HepG2 (cell line): ENCODE data around the gene UTP15. TPM values are rescaled to one million over a fixed set of nuclear protein-coding genes. Genes with fewer than 3 reads are reported as not detected.

Experiments used
- CCAR2 ChIP-seq: fragments of 200-400 bp; formaldehyde crosslinking; optimal IDR thresholded peaks from 2 replicates; pipeline ENCODE3; 2018; ENCODE audit warnings: low read depth, mild to moderate bottlenecking, low read length, moderate library complexity
- CEBPG ChIP-seq: IDR thresholded peaks from 2 replicates; pipeline ENCODE4 v1.6.1; 2016
- DMAP1 ChIP-seq: IDR thresholded peaks from 2 replicates; pipeline ENCODE4 v1.6.1; 2016
- MEF2D ChIP-seq: sonication (generic); formaldehyde crosslinking; IDR thresholded peaks from 2 replicates; pipeline ENCODE4 v1.5.1; 2020; ENCODE audit warnings: mild to moderate bottlenecking, missing genetic modification reagents
- RARG ChIP-seq: sonication (generic); formaldehyde crosslinking; IDR thresholded peaks from 2 replicates; pipeline ENCODE4 v1.4.0; 2020; ENCODE audit warnings: low read depth, mild to moderate bottlenecking, missing genetic modification reagents
- RBAK ChIP-seq: sonication (generic); formaldehyde crosslinking; IDR thresholded peaks from 2 replicates; pipeline ENCODE4 v1.5.1; 2020; ENCODE audit warnings: mild to moderate bottlenecking, missing genetic modification reagents
- RCOR2 ChIP-seq: IDR thresholded peaks from 2 replicates; pipeline ENCODE4 v1.6.1; 2016; ENCODE audit warnings: missing biosample characterization, missing genetic modification reagents
- SP140L ChIP-seq: sonication (generic); formaldehyde crosslinking; IDR thresholded peaks from 2 replicates; pipeline ENCODE4 v1.4.0; 2020; ENCODE audit warnings: missing genetic modification reagents, borderline replicate concordance
- ZMYM4 ChIP-seq: sonication (generic); formaldehyde crosslinking; IDR thresholded peaks from 2 replicates; pipeline ENCODE4 v1.8.1; 2023; ENCODE audit warnings: mild to moderate bottlenecking, missing genetic modification reagents
- ZNF644 ChIP-seq: IDR thresholded peaks from 2 replicates; pipeline ENCODE4 v1.6.1; 2016; ENCODE audit warnings: low read depth
- ZSCAN20 ChIP-seq: sonication (generic); formaldehyde crosslinking; IDR thresholded peaks from 2 replicates; pipeline ENCODE4 v1.4.0; 2020; ENCODE audit warnings: missing genetic modification reagents, mild to moderate bottlenecking, borderline replicate concordance
- polyA plus RNA-seq, 8 experiments: library from polyadenylated mRNA; depleted of rRNA in 3 of 8; stranded (reverse) in 7 of 8; unstranded in 1 of 8; fragments of >200 nt; fragmentation: Illumina TruSeq in 4 of 8; extraction: Trizol in 4 of 8; gene quantifications; 2 replicates each; pipeline versions ENCODE4 v1.2.1 to v1.2.3, GENCODE V29; 2011 to 2016; ENCODE audit warnings: low read depth in 4 of 8, missing spikeins in 1 of 8, mixed read lengths in 1 of 8; ENCODE audit not compliant: insufficient read depth in 1 of 8
- total RNA-seq, 5 experiments: library from RNA; depleted of rRNA; stranded (reverse); fragments of >200 nt; fragmentation: Illumina TruSeq; extraction: Trizol; gene quantifications; 2 replicates each; pipeline ENCODE4 v1.2.3, GENCODE V29; 2016; ENCODE audit warnings: low read depth in 1 of 5
- TF ChIP-seq, protein P1 (sequence below): sonication (generic); formaldehyde crosslinking; IDR thresholded peaks from 2 replicates; pipeline ENCODE4 v1.4.0; 2020; ENCODE audit warnings: low read depth, mild to moderate bottlenecking, missing genetic modification reagents
- TF ChIP-seq, protein P2 (sequence below): sonication (generic); formaldehyde crosslinking; IDR thresholded peaks from 2 replicates; pipeline ENCODE4 v1.5.0; 2020; ENCODE audit warnings: mild to moderate bottlenecking, missing genetic modification reagents
- TF ChIP-seq, protein P3 (sequence below): sonication (generic); formaldehyde crosslinking; IDR thresholded peaks from 2 replicates; pipeline ENCODE4 v1.5.0; 2020; ENCODE audit warnings: mild to moderate bottlenecking, missing genetic modification reagents, borderline replicate concordance
- TF ChIP-seq, protein P4 (sequence below): IDR thresholded peaks from 2 replicates; pipeline ENCODE4 v1.6.1; 2016
- TF ChIP-seq, protein P5 (sequence below): sonication (generic); formaldehyde crosslinking; IDR thresholded peaks from 2 replicates; pipeline ENCODE4 v1.5.1; 2020; ENCODE audit warnings: missing genetic modification reagents, mild to moderate bottlenecking, borderline replicate concordance
- TF ChIP-seq, protein P6 (sequence below): sonication (generic); formaldehyde crosslinking; IDR thresholded peaks from 2 replicates; pipeline ENCODE4 v1.4.0; 2020; ENCODE audit warnings: missing genetic modification reagents

UTP15 gene
- total and polyA plus RNA-seq, 2 of the 13 experiments (the other 11 are each of a cell fraction or from before 2014, with no cell fraction given) = 7.3 to 35.8 TPM

DNA sequence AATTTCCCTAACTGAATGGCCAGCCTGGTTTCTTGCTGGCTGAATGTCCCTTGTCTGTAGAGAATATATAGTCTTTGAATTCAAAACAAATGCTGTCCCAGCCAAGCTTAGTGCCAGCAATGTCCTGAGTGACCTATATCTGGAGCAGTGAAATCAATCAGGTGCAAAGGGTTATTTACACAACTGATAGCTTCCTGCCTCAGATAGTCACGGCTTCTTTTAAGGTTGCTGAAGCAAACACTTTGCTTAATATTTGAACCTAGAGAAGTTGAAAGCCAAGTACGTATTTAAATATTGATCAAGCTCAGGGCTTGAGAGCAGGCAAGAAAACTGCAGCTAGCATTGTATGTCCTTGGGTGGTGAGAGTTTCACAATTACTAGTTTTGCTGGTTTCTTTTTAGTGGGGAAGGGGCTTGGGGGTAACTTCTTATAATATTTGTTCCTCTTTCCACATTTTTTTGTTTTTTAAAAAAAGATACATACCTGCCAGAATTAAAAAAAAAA is 58.4 kb downstream of the UTP15 start (continued):
- TF ChIP-seq, protein P1, sequence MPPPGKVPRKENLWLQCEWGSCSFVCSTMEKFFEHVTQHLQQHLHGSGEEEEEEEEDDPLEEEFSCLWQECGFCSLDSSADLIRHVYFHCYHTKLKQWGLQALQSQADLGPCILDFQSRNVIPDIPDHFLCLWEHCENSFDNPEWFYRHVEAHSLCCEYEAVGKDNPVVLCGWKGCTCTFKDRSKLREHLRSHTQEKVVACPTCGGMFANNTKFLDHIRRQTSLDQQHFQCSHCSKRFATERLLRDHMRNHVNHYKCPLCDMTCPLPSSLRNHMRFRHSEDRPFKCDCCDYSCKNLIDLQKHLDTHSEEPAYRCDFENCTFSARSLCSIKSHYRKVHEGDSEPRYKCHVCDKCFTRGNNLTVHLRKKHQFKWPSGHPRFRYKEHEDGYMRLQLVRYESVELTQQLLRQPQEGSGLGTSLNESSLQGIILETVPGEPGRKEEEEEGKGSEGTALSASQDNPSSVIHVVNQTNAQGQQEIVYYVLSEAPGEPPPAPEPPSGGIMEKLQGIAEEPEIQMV (CRISPR knock-in tag) = no peak
- 0 out of 2 replicates have a peak, but pooled peaks have one; percentile 65 for TF ChIP-seq ZSCAN20 (CRISPR knock-in tag)
- peak; percentile 86 for TF ChIP-seq CEBPG (CRISPR knock-in tag)
- TF ChIP-seq ZNF644 (CRISPR knock-in tag) = no peak
- no peak for TF ChIP-seq RBAK (CRISPR knock-in tag)
- TF ChIP-seq, protein P2, sequence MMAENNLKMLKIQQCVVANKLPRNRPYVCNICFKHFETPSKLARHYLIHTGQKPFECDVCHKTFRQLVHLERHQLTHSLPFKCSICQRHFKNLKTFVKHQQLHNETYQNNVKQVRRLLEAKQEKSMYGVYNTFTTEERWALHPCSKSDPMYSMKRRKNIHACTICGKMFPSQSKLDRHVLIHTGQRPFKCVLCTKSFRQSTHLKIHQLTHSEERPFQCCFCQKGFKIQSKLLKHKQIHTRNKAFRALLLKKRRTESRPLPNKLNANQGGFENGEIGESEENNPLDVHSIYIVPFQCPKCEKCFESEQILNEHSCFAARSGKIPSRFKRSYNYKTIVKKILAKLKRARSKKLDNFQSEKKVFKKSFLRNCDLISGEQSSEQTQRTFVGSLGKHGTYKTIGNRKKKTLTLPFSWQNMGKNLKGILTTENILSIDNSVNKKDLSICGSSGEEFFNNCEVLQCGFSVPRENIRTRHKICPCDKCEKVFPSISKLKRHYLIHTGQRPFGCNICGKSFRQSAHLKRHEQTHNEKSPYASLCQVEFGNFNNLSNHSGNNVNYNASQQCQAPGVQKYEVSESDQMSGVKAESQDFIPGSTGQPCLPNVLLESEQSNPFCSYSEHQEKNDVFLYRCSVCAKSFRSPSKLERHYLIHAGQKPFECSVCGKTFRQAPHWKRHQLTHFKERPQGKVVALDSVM = peak; percentile 29; the same call in 1 of the 2 replicates
- TF ChIP-seq MEF2D (CRISPR knock-in tag) = peak; percentile 98
- peak; percentile 59 for TF ChIP-seq CCAR2
- peak; percentile 82 for TF ChIP-seq ZMYM4 (CRISPR knock-in tag)
- TF ChIP-seq, protein P3, sequence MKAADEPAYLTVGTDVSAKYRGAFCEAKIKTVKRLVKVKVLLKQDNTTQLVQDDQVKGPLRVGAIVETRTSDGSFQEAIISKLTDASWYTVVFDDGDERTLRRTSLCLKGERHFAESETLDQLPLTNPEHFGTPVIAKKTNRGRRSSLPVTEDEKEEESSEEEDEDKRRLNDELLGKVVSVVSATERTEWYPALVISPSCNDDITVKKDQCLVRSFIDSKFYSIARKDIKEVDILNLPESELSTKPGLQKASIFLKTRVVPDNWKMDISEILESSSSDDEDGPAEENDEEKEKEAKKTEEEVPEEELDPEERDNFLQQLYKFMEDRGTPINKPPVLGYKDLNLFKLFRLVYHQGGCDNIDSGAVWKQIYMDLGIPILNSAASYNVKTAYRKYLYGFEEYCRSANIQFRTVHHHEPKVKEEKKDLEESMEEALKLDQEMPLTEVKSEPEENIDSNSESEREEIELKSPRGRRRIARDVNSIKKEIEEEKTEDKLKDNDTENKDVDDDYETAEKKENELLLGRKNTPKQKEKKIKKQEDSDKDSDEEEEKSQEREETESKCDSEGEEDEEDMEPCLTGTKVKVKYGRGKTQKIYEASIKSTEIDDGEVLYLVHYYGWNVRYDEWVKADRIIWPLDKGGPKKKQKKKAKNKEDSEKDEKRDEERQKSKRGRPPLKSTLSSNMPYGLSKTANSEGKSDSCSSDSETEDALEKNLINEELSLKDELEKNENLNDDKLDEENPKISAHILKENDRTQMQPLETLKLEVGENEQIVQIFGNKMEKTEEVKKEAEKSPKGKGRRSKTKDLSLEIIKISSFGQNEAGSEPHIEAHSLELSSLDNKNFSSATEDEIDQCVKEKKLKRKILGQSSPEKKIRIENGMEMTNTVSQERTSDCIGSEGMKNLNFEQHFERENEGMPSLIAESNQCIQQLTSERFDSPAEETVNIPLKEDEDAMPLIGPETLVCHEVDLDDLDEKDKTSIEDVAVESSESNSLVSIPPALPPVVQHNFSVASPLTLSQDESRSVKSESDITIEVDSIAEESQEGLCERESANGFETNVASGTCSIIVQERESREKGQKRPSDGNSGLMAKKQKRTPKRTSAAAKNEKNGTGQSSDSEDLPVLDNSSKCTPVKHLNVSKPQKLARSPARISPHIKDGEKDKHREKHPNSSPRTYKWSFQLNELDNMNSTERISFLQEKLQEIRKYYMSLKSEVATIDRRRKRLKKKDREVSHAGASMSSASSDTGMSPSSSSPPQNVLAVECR (CRISPR knock-in tag) = peak; percentile 62; the same call in 1 of the 2 replicates
- TF ChIP-seq, protein P4, sequence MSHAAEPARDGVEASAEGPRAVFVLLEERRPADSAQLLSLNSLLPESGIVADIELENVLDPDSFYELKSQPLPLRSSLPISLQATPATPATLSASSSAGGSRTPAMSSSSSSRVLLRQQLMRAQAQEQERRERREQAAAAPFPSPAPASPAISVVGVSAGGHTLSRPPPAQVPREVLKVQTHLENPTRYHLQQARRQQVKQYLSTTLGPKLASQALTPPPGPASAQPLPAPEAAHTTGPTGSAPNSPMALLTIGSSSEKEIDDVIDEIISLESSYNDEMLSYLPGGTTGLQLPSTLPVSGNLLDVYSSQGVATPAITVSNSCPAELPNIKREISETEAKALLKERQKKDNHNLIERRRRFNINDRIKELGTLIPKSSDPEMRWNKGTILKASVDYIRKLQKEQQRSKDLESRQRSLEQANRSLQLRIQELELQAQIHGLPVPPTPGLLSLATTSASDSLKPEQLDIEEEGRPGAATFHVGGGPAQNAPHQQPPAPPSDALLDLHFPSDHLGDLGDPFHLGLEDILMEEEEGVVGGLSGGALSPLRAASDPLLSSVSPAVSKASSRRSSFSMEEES (CRISPR knock-in tag) = peak; percentile 79; the same call in 1 of the 2 replicates
- 0 out of 2 replicates have a peak, but pooled peaks have one; percentile 43 for TF ChIP-seq SP140L (CRISPR knock-in tag)
- TF ChIP-seq, protein P5, sequence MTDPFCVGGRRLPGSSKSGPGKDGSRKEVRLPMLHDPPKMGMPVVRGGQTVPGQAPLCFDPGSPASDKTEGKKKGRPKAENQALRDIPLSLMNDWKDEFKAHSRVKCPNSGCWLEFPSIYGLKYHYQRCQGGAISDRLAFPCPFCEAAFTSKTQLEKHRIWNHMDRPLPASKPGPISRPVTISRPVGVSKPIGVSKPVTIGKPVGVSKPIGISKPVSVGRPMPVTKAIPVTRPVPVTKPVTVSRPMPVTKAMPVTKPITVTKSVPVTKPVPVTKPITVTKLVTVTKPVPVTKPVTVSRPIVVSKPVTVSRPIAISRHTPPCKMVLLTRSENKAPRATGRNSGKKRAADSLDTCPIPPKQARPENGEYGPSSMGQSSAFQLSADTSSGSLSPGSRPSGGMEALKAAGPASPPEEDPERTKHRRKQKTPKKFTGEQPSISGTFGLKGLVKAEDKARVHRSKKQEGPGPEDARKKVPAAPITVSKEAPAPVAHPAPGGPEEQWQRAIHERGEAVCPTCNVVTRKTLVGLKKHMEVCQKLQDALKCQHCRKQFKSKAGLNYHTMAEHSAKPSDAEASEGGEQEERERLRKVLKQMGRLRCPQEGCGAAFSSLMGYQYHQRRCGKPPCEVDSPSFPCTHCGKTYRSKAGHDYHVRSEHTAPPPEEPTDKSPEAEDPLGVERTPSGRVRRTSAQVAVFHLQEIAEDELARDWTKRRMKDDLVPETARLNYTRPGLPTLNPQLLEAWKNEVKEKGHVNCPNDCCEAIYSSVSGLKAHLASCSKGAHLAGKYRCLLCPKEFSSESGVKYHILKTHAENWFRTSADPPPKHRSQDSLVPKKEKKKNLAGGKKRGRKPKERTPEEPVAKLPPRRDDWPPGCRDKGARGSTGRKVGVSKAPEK (CRISPR knock-in tag) = 0 out of 2 replicates have a peak, but pooled peaks have one; percentile 68
- no peak for TF ChIP-seq RARG
- TF ChIP-seq DMAP1 (CRISPR knock-in tag) = 0 out of 2 replicates have a peak, but pooled peaks have one; percentile 43
- TF ChIP-seq, protein P6, sequence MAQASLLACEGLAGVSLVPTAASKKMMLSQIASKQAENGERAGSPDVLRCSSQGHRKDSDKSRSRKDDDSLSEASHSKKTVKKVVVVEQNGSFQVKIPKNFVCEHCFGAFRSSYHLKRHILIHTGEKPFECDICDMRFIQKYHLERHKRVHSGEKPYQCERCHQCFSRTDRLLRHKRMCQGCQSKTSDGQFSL (CRISPR knock-in tag) = no peak
- TF ChIP-seq RCOR2 (CRISPR knock-in tag) = no peak; the same call in 1 of the 2 replicates
